Esophagus squamous epithelium (tissue), 4 donors: ENCODE data around the gene ARHGAP9.

Experiments used
- CTCF ChIP-seq, 6 experiments: fragments of 450-650 bp in 4 of 6; fragments of 200-600 bp in 2 of 6; sonication (generic) in 2 of 6; IDR thresholded peaks; one replicate each; pipeline ENCODE4 v1.5.1; 2016 to 2019; ENCODE audit warnings: antibody characterized with exemption in 6 of 6, mild to moderate bottlenecking in 4 of 6, moderate library complexity in 4 of 6
- POLR2A ChIP-seq, 4 donors: fragments of 450-650 bp; IDR thresholded peaks; one replicate each; pipeline ENCODE4 v1.6.1; 2017; ENCODE audit warnings: antibody characterized with exemption in 4 of 4, mild to moderate bottlenecking in 4 of 4, moderate library complexity in 3 of 4

DNA sequence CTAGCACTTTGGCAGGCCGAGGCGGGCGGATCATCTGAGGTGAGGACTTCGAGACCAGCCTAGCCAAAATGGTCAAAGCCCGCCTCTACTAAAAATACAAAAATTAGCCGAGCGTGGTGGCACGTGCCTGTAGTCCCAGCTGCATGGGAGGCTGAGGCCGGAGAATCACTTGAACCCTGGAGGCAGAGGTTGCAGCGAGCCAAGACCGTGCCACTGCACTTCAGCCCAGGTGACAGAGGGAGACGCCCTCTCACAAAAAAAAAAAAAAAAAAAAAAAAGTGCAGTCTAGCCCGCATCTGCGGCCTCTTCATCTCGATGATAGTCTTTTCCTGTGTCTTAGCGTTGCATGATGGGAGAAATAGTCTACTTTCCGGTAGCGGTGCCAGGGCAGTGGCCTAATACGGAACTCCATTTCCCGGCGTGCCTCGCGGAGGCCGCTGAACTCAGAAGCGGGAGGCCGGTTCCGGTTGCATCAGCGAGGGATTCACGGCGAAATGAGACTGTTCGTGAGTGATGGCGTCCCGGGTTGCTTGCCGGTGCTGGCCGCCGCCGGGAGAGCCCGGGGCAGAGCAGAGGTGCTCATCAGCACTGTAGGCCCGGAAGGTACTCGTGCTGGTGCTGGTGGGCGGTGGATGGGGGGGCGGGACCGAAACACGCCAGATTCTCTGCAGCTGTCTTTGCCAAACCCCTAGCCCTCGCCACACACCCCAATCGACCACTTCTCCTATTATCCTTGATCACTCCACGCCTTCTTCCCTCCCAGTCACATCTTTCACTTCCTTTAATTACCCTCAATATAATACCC, 8.1 kb upstream of the ARHGAP9 start, which contains the start of gene MARS1:
- peak in 3 of 6 experiments; percentile 14 to 48 (median 18) for TF ChIP-seq CTCF (IDR thresholded peaks at IDR 0.05)
- TF ChIP-seq POLR2A (IDR thresholded peaks at IDR 0.05): peak in 2 of 4 donors; percentile 56 to 64
